Skeletal muscle tissue (tissue), 4 donors: Measurements from ENCODE around the gene LIG3. TPM values are rescaled to one million over a fixed set of nuclear protein-coding genes. Genes with fewer than 3 reads are reported as not detected.

Experiments
- H3K27ac ChIP-seq: one replicate; pipeline ENCODE4 v1.7.0; 2013; ENCODE audit warnings: mild to moderate bottlenecking, low read depth, low read length, inconsistent platforms
- H3K27me3 ChIP-seq, 3 donors: one replicate each; pipeline ENCODE4 v1.7.0; 2013; ENCODE audit warnings: low read length in 3 of 3; ENCODE audit not compliant: control insufficient read depth in 3 of 3, insufficient read depth in 3 of 3
- H3K36me3 ChIP-seq, 3 donors: one replicate each; pipeline ENCODE4 v1.7.0; 2013; ENCODE audit warnings: low read length in 3 of 3; ENCODE audit not compliant: control insufficient read depth in 3 of 3, insufficient read depth in 3 of 3
- H3K4me1 ChIP-seq, 3 donors: one replicate each; pipeline ENCODE4 v1.7.0; 2013; ENCODE audit warnings: low read length in 3 of 3, mild to moderate bottlenecking in 3 of 3; ENCODE audit not compliant: control insufficient read depth in 3 of 3, insufficient read depth in 3 of 3
- H3K4me3 ChIP-seq, 3 donors: one replicate each; pipeline ENCODE4 v1.7.0; 2013; ENCODE audit warnings: low read length in 3 of 3
- H3K9ac ChIP-seq, 3 donors: one replicate each; pipeline ENCODE4 v1.7.0; 2013; ENCODE audit warnings: low read length in 3 of 3, mild to moderate bottlenecking in 3 of 3, moderate library complexity in 2 of 3, low read depth in 1 of 3
- H3K9me3 ChIP-seq, 3 donors: one replicate each; pipeline ENCODE4 v1.7.0; 2013; ENCODE audit warnings: low read length in 3 of 3; ENCODE audit not compliant: control insufficient read depth in 3 of 3
- total RNA-seq: library from RNA; depleted of rRNA; stranded (reverse); fragments of >200 nt; gene quantifications from one replicate; pipeline ENCODE4 v1.2.3, GENCODE V29; 2014
- donor health status: Osteomylitis.

Gene LIG3
- total RNA-seq, 1 donor from 2014 or later: 36.5 TPM

DNA sequence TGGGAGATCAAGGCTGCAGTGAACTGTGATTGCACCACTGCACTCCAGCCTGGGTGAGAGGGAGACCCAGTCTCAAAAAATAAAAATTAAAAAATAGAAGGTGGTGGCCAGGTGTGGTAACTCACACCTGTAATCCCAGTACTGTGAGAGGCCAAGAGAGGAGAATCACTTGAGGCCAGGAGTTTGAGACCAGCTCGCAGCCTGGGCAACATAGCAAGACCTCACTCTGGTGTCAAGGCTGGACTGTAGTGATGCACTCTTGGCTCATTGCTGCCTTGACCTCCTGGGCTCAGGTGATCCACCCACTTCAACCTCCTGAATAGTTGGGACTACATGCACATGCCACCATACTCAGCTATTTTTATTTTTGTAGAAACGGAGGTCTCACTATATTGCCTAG is 69.9 kb downstream of the LIG3 start:
- H3K27ac ChIP-seq: no peak overlapping the region
- H3K4me1 ChIP-seq: peaks cover 3 to 13% (median 10%) of the 10 kb centered on the region in 3 donors

DNA sequence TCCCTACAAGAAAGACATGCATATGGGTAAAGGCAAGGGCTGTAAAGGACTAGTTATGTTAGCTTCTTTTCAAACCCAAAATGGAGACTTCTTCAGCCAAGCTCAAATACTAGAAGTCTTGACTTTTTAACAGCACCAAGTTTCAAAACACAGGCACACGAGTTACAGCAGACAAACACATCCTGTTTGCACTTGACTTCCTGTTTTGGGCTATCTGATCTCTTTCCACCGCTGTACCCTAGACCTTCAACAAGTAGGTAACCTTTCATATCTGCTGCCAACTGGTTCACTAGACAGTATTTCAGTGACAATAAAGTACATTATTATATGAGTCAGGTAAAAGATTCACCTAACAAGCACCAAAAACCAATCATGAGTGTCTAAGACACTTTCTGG is 70.9 kb downstream of the LIG3 start:
- peak overlapping the region; percentile 48 for H3K27ac ChIP-seq
- H3K4me1 ChIP-seq: peaks cover 3 to 13% (median 10%) of the 10 kb centered on the region in 3 donors
- H3K4me3 ChIP-seq: peak overlapping the region in 2 of 3 donors; percentile 8 to 23
- no peaks in the 10 kb centered on the region for H3K9me3 ChIP-seq
- H3K36me3 ChIP-seq: no peaks in the 10 kb centered on the region
- H3K27me3 ChIP-seq: no peaks in the 10 kb centered on the region
- no peak overlapping the region for H3K9ac ChIP-seq

More for the DNA sequence above, 69.9 kb downstream of the LIG3 start:
- H3K9me3 ChIP-seq: no peaks in the 10 kb centered on the region
- H3K36me3 ChIP-seq: no peaks in the 10 kb centered on the region
- no peak overlapping the region for H3K9ac ChIP-seq
- no peak overlapping the region for H3K4me3 ChIP-seq
- no peaks in the 10 kb centered on the region for H3K27me3 ChIP-seq

DNA sequence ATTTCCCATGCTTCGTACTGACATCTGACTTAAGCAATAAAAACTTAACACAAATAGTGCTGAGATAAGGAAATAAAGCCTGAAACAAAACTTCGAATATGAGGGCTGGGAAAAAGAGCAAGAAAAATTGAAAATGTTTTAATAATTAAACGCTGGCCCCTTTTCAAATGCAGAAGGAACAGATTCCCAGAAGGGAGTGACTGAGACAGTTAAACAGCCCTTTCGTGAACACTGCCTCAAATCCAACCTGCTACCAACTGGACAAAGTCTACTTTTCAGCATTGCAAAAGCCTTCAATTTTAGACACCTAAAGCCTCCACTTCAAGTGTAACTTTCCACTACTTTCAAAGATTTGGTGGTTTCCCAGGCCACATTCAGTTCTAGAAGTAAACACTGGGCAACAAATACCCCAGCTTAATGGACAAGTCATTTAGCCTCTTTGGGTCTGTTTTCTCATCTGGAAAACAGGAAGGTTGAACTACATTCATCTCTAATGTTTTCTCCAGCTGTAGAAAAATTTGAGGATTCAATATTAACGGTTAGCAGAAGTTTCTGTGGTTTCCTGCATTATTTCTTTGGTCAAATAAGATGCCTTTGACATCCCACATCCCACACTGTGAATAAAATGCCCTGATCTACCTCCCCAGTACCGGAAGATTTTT is 71.4 kb downstream of the LIG3 start:
- Histone ChIP-seq H3K27ac (peak overlapping the region; percentile 48), H3K4me3 (no peak overlapping the region), H3K27me3 (no peaks in the 10 kb centered on the region), H3K9ac (no peak overlapping the region), H3K4me1 (peaks cover 3 to 13% (median 10%) of the 10 kb centered on the region in 3 donors), H3K36me3 (no peaks in the 10 kb centered on the region), H3K9me3 (no peaks in the 10 kb centered on the region)

- no peaks in the 10 kb centered on the region for H3K9me3 ChIP-seq
- H3K27ac ChIP-seq: peak overlapping the region; percentile 48
- peaks cover 3 to 13% (median 10%) of the 10 kb centered on the region in 3 donors for H3K4me1 ChIP-seq
- H3K9ac ChIP-seq: no peak overlapping the region
- no peaks in the 10 kb centered on the region for H3K36me3 ChIP-seq
- no peak overlapping the region for H3K4me3 ChIP-seq
- no peaks in the 10 kb centered on the region for H3K27me3 ChIP-seq
These were observed 71.9 kb downstream of the LIG3 start for GRCh38 chr17:35052241-35052610.

DNA sequence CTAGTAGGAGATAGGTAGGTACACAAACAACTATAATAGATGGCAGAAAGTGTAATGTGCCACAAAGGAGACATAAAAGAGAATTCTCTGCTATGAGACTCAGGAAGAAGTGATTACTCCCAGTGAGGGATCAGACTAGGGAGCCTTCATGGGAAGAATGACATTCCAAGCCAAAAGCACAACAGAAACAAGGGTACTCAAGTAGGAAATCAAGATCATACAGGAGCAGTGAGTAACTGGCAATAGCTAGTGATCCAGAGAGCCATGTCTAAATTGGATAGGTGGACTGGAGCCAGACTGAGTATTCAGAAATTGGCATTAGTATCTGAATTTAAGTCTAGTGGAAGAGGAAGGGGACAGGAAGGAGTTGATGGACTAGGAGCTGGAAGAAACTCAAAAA is 72.5 kb downstream of the LIG3 start:
- Histone ChIP-seq H3K9ac (no peak overlapping the region), H3K4me3 (no peak overlapping the region), H3K9me3 (no peaks in the 10 kb centered on the region), H3K36me3 (no peaks in the 10 kb centered on the region), H3K27ac (no peak overlapping the region), H3K4me1 (peaks cover 3 to 13% (median 10%) of the 10 kb centered on the region in 3 donors), H3K27me3 (no peaks in the 10 kb centered on the region)

DNA sequence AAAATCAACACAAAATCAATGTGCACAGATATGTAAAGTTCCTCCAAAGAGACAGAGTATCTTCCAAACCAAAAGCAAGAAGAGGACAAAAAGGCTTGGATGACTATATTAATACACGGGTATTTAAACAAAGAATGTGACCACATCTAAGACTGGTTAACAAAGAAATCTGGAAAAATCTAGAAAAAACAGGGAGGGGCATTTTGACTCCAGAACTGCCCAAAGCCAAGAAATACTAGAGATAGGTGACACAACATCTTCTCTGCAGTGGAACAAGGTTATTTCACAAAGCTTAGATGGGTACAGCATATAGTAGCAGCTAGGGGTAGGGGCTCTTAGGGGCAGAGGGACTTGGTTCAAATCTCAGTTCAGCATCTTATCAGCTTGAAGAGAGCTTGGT is 72.9 kb downstream of the LIG3 start:
- no peaks in the 10 kb centered on the region for H3K27me3 ChIP-seq

DNA sequence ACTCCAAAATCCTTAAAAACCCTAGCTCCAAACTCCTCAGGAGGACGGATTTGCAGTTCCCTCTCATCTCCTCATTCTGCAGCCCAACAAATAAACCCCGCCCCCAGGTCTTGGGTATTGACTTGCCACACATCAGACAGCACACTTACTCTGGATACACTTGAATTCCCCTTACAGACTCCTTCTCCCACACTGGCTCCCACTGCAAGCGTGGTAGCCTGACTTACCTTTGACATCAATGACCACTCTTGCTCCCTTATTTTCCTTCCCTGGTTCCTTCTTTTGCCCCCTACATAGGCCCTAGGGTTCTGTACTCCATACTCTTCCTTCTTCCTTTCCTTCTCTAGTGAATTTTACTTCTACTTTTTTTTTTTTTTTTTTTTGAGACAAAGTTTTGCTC is 75.7 kb downstream of the LIG3 start:
- H3K27me3 ChIP-seq: no peaks in the 10 kb centered on the region
- H3K9ac ChIP-seq: no peak overlapping the region
- no peak overlapping the region for H3K27ac ChIP-seq
- H3K9me3 ChIP-seq: no peaks in the 10 kb centered on the region
- H3K4me1 ChIP-seq: peaks cover 3 to 10% (median 9%) of the 10 kb centered on the region in 3 donors
- no peaks in the 10 kb centered on the region for H3K36me3 ChIP-seq
- no peak overlapping the region for H3K4me3 ChIP-seq

More for the DNA sequence above, 72.9 kb downstream of the LIG3 start:
- H3K4me1 ChIP-seq: peaks cover 3 to 13% (median 10%) of the 10 kb centered on the region in 3 donors
- H3K27ac ChIP-seq: no peak overlapping the region
- no peak overlapping the region for H3K4me3 ChIP-seq
- no peaks in the 10 kb centered on the region for H3K9me3 ChIP-seq
- H3K9ac ChIP-seq: no peak overlapping the region
- H3K36me3 ChIP-seq: no peaks in the 10 kb centered on the region

DNA sequence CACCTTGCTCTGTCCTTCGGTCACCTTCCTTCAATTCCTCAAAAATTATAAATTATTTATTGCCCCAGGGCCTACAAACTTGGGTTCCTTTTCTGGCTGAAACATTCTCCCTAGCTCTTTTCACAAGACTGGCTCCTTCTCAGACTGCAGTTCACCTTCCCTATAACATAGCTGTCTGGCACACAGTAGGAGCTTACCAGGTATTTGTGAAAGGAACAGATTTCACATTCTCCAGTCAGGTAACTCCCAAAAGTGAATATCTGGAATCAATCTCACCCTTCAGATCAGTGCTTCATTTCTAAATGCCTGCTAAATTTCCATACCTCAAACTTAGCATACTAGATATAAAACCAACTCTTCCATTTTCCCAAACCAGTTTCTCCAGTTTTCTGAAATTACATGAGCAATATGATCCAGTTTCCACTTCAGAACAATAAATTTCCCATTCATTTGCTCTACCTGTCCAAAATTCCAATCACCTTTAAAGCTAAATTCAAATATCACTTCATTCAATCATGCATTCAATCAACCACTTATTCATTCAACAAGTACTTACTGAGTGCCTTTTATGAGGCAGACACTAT is 77.1 kb downstream of the LIG3 start:
- no peaks in the 10 kb centered on the region for H3K9me3 ChIP-seq
- no peaks in the 10 kb centered on the region for H3K36me3 ChIP-seq
- no peak overlapping the region for H3K4me3 ChIP-seq
- H3K27me3 ChIP-seq: no peaks in the 10 kb centered on the region
- H3K9ac ChIP-seq: no peak overlapping the region
- no peak overlapping the region for H3K27ac ChIP-seq
- peaks cover 0 to 4% (median 2%) of the 10 kb centered on the region in 3 donors for H3K4me1 ChIP-seq

Other genes with a start within 250 kb of the LIG3 start
- 3.1 TPM for gene CCT6B, start 19.1 kb upstream of the LIG3 start, total RNA-seq
- 15.1 TPM for gene ZNF830, start 19.0 kb upstream of the LIG3 start, total RNA-seq
- gene RFFL, start 83.2 kb downstream of the LIG3 start, total RNA-seq: 2.1 TPM
- 3.7 TPM for gene RAD51D, start 139.3 kb downstream of the LIG3 start, total RNA-seq
- gene FNDC8, start 141.1 kb downstream of the LIG3 start, total RNA-seq: not detected
- gene NLE1, start 161.8 kb downstream of the LIG3 start, total RNA-seq: 13.6 TPM
- 146 TPM for gene UNC45B, start 167.3 kb downstream of the LIG3 start, total RNA-seq
- gene SLC35G3, start 213.9 kb downstream of the LIG3 start, total RNA-seq: not detected